Measurements from ENCODE around the gene CXADR. TPM values are rescaled to one million over a fixed set of nuclear protein-coding genes. Genes with fewer than 3 reads are reported as not detected.

CXADR gene
- total RNA-seq, 1 donor from 2014 or later: 226 TPM

DNA sequence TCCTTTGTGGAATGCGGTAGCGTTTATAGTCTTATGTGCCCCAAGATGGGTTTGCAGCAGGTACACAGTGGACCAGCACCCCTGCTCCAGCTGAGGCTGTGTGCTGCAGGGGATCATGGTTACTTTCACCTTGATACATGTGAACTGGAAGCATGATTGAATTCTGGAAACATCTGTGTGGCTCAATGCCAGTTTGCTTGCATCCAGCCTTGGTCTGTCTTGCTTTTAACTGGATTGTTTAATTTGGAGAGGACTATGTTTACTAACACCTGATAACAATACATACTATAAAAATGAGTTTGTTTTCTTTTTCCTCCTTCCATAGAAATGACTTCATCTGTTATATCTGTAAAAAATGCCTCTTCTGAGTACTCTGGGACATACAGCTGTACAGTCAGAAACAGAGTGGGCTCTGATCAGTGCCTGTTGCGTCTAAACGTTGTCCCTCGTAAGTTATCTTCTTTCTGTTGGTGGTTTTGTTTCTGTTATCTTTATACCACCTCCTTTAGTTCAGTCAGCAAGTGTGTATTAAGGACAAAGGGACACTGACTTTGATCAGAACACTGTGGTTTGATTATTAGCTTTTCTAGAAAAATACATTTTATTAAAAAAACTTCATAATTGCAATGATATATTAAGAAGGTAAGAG, 47.7 kb downstream of the CXADR start:
- DNase-seq (ENCODE audit: low spot score): no peak
- no peaks in the 10 kb centered on the region for H3K9me3 Mint-ChIP-seq
- H3K27me3 ChIP-seq: no peaks in the 10 kb centered on the region
- H3K27ac ChIP-seq: no peak overlapping the region
- no peaks in the 10 kb centered on the region for H3K27me3 Mint-ChIP-seq (ENCODE audit: insufficient read depth, low read depth)
- no peak overlapping the region for H2AFZ ChIP-seq (replicated peaks)
- H3K79me2 ChIP-seq (ENCODE audit: low read depth): peaks cover 70% of the 10 kb centered on the region
- no peaks in the 10 kb centered on the region for H3F3A ChIP-seq (ENCODE audit: low read depth)
- H4K20me1 ChIP-seq (ENCODE audit: low read depth): peaks cover 11% of the 10 kb centered on the region
- no peak overlapping the region for H3K9ac ChIP-seq
- H3K4me1 ChIP-seq: no peaks in the 10 kb centered on the region
- H3K4me2 ChIP-seq: no peak overlapping the region
- H3K4me3 ChIP-seq: no peak overlapping the region
- peaks cover 18% of the 10 kb centered on the region for H3K36me3 ChIP-seq
- H3K36me3 Mint-ChIP-seq: peaks cover 71% of the 10 kb centered on the region
- TF ChIP-seq EZH2phosphoT487 (IDR thresholded peaks at IDR 0.05): no peak
- TF ChIP-seq, protein P1, sequence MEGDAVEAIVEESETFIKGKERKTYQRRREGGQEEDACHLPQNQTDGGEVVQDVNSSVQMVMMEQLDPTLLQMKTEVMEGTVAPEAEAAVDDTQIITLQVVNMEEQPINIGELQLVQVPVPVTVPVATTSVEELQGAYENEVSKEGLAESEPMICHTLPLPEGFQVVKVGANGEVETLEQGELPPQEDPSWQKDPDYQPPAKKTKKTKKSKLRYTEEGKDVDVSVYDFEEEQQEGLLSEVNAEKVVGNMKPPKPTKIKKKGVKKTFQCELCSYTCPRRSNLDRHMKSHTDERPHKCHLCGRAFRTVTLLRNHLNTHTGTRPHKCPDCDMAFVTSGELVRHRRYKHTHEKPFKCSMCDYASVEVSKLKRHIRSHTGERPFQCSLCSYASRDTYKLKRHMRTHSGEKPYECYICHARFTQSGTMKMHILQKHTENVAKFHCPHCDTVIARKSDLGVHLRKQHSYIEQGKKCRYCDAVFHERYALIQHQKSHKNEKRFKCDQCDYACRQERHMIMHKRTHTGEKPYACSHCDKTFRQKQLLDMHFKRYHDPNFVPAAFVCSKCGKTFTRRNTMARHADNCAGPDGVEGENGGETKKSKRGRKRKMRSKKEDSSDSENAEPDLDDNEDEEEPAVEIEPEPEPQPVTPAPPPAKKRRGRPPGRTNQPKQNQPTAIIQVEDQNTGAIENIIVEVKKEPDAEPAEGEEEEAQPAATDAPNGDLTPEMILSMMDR (IDR thresholded peaks at IDR 0.05): no peak
- TF ChIP-seq EZH2 (IDR thresholded peaks at IDR 0.05): no peak
- no peaks in the 10 kb centered on the region for H3K4me1 Mint-ChIP-seq
- no peaks in the 10 kb centered on the region for H3K9me3 ChIP-seq (ENCODE audit: low read depth)
- no peak overlapping the region for H3K27ac Mint-ChIP-seq
- no peak overlapping the region for H3K4me3 Mint-ChIP-seq

DNA sequence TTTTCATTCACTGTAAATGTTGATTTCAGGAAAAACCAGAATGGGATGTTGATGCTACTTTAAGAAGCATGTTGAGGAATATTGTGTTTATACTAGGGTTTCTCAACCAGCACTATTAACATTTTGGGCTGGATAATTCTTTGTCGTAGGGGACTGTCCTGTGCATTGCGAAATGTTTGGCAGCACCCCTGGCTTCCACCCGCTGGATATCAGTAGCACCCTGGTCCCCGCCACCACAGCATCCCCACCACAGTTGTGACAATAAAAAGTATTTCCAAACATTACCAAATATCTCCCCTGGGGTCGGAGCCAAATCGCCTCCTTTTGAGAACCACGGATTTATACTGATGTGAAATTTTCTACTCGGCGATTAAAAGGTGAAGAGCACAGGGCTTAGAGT, 57.9 kb downstream of the CXADR start:
- H3K27me3 ChIP-seq: no peaks in the 10 kb centered on the region
- peaks cover 18% of the 10 kb centered on the region for H3K36me3 Mint-ChIP-seq
- peaks cover 2% of the 10 kb centered on the region for H3K27me3 Mint-ChIP-seq (ENCODE audit: insufficient read depth, low read depth)
- H2AFZ ChIP-seq (replicated peaks): no peak overlapping the region
- H3K27ac Mint-ChIP-seq: no peak overlapping the region
- H3K4me2 ChIP-seq: no peak overlapping the region
- peaks cover 75% of the 10 kb centered on the region for H3K79me2 ChIP-seq (ENCODE audit: low read depth)
- no peaks in the 10 kb centered on the region for H3K9me3 ChIP-seq (ENCODE audit: low read depth)
- H3K27ac ChIP-seq: no peak overlapping the region
- TF ChIP-seq EZH2phosphoT487 (IDR thresholded peaks at IDR 0.05) (no peak), EZH2 (IDR thresholded peaks at IDR 0.05) (no peak)
- TF ChIP-seq, protein P1 (IDR thresholded peaks at IDR 0.05): no peak
- peaks cover 22% of the 10 kb centered on the region for H3K36me3 ChIP-seq
- H3K9me3 Mint-ChIP-seq: no peaks in the 10 kb centered on the region
- H3K4me3 ChIP-seq: no peak overlapping the region
- DNase-seq (ENCODE audit: low spot score): no peak
- no peaks in the 10 kb centered on the region for H3F3A ChIP-seq (ENCODE audit: low read depth)
- peaks cover 3% of the 10 kb centered on the region for H3K4me1 Mint-ChIP-seq
- H3K4me3 Mint-ChIP-seq: no peak overlapping the region
- peaks cover 7% of the 10 kb centered on the region for H3K4me1 ChIP-seq
- no peak overlapping the region for H3K9ac ChIP-seq
- H4K20me1 ChIP-seq (ENCODE audit: low read depth): peaks cover 1% of the 10 kb centered on the region

DNA sequence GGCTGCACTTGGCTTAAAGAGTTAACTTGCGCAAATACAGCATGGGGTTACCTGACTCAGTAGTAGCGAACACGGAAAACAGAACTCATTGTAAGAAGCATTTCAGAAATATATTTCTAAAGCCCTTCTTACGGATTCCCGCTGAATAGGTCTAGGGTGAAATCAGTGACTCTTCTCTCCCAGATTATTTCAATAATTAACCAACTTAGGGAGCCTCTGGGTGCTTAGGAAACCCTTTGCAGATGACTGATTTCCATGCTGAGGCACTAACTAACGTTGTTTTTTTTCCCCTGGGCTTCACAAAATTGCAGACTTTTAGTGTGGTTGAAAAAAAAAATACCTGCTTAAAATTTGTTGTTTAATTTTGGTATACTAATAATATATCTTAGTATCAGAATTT, 59.6 kb downstream of the CXADR start:
- peaks cover 3% of the 10 kb centered on the region for H3K4me1 Mint-ChIP-seq
- Histone ChIP-seq H3K79me2 (ENCODE audit: low read depth) (peaks cover 75% of the 10 kb centered on the region), H3K27me3 (no peaks in the 10 kb centered on the region), H3K9me3 (ENCODE audit: low read depth) (no peaks in the 10 kb centered on the region), H3K9ac (no peak overlapping the region), H4K20me1 (ENCODE audit: low read depth) (peaks cover 10% of the 10 kb centered on the region), H3K36me3 (peaks cover 15% of the 10 kb centered on the region), H3K27ac (no peak overlapping the region), H3K4me3 (no peak overlapping the region), H2AFZ (replicated peaks) (no peak overlapping the region), H3K4me2 (no peak overlapping the region), H3F3A (ENCODE audit: low read depth) (no peaks in the 10 kb centered on the region), H3K4me1 (peaks cover 7% of the 10 kb centered on the region)
- no peak for DNase-seq (ENCODE audit: low spot score)
- H3K27me3 Mint-ChIP-seq (ENCODE audit: insufficient read depth, low read depth): peaks cover 2% of the 10 kb centered on the region
- no peak overlapping the region for H3K4me3 Mint-ChIP-seq
- no peak for TF ChIP-seq EZH2phosphoT487 (IDR thresholded peaks at IDR 0.05)
- TF ChIP-seq, protein P1 (IDR thresholded peaks at IDR 0.05): no peak
- no peak for TF ChIP-seq EZH2 (IDR thresholded peaks at IDR 0.05)
- H3K27ac Mint-ChIP-seq: no peak overlapping the region
- peaks cover 12% of the 10 kb centered on the region for H3K36me3 Mint-ChIP-seq
- H3K9me3 Mint-ChIP-seq: no peaks in the 10 kb centered on the region
